Smooth muscle cell (in vitro differentiated cells): ENCODE data around the gene PKM. TPM values are rescaled to one million over a fixed set of nuclear protein-coding genes. Genes with fewer than 3 reads are reported as not detected.

Experiments
- DNase-seq: peaks from one replicate; lab custom pipeline; 2025; ENCODE audit not compliant: unreplicated experiment; lab: John Stamatoyannopoulos, UW
- H2AFZ ChIP-seq: fragments of 200-600 bp; sonication (generic); 2 replicates; pipeline ENCODE4 v1.6.0; 2016; ENCODE audit warnings: antibody characterized with exemption, low read depth, mild to moderate bottlenecking
- H3F3A ChIP-seq: fragments of 200-600 bp; sonication (generic); 2 replicates; pipeline ENCODE4 v1.6.0; 2017; ENCODE audit warnings: antibody characterized with exemption, low read depth
- H3K27ac ChIP-seq: fragments of 200-600 bp; sonication (generic); 2 replicates; pipeline ENCODE4 v1.5.1; 2016; ENCODE audit warnings: low read depth, mild to moderate bottlenecking
- H3K27me3 ChIP-seq: fragments of 200-600 bp; sonication (generic); 2 replicates; pipeline ENCODE4 v1.6.1; 2016; ENCODE audit warnings: low read depth, mild to moderate bottlenecking
- H3K36me3 ChIP-seq: fragments of 200-600 bp; sonication (generic); 2 replicates; pipeline ENCODE4 v1.5.1; 2016; ENCODE audit warnings: low read depth
- H3K4me1 ChIP-seq: fragments of 200-600 bp; sonication (generic); 2 replicates; pipeline ENCODE4 v1.5.1; 2016; ENCODE audit warnings: low read depth
- H3K4me2 ChIP-seq: fragments of 200-600 bp; sonication (generic); 2 replicates; pipeline ENCODE4 v1.6.0; 2016; ENCODE audit warnings: mild to moderate bottlenecking
- H3K4me3 ChIP-seq: fragments of 200-600 bp; sonication (generic); 2 replicates; pipeline ENCODE4 v1.5.1; 2016; ENCODE audit warnings: mild to moderate bottlenecking
- H3K79me2 ChIP-seq: fragments of 200-600 bp; sonication (generic); 2 replicates; pipeline ENCODE4 v1.6.0; 2016; ENCODE audit warnings: low read depth, mild to moderate bottlenecking
- H3K9ac ChIP-seq: fragments of 200-600 bp; sonication (generic); 2 replicates; pipeline ENCODE4 v1.6.0; 2016; ENCODE audit warnings: low read depth
- H3K9me3 ChIP-seq: fragments of 200-600 bp; sonication (generic); replicated peaks from 2 replicates; pipeline ENCODE4 v1.5.1; 2016; ENCODE audit warnings: low read depth
- H4K20me1 ChIP-seq: fragments of 200-600 bp; sonication (generic); 2 replicates; pipeline ENCODE4 v1.6.0; 2016; ENCODE audit warnings: low read depth
- CTCF ChIP-seq: fragments of 200-600 bp; sonication (generic); IDR thresholded peaks from 2 replicates; pipeline ENCODE4 v1.5.1; 2017; ENCODE audit warnings: borderline replicate concordance, mild to moderate bottlenecking, antibody characterized with exemption; ENCODE audit not compliant: insufficient read depth, poor library complexity, severe bottlenecking
- WGBS: methylation state at CpG from one replicate; pipeline ENCODE4 v1.1.7; 2016; ENCODE audit warnings: low lambda C conversion rate; 5-methylcytosine and 5-hydroxymethylcytosine counted together
- polyA plus RNA-seq: library from polyadenylated mRNA; unstranded; fragments of >200 nt; fragmentation: Nextera tagmentation; extraction: Ambion mirVana; gene quantifications from 2 replicates; pipeline ENCODE4 v1.2.1, GENCODE V29; 2016
- total RNA-seq: library from RNA; depleted of rRNA; stranded (reverse); fragments of >200 nt; gene quantifications from 2 replicates; pipeline ENCODE4 v1.2.3, GENCODE V29; 2014

The PKM gene
- total and polyA plus RNA-seq, 2 experiments from 2014 or later: 1,125 to 1,598 TPM

GRCh38 chr15:72175186-72176044, 55.6 kb downstream of the PKM start:
- Histone ChIP-seq H3K27ac (no peak overlapping the region), H3K9me3 (no peaks in the 10 kb centered on the region), H4K20me1 (no peaks in the 10 kb centered on the region), H3K27me3 (no peaks in the 10 kb centered on the region), H3K4me3 (no peak overlapping the region), H2AFZ (no peak overlapping the region), H3K4me2 (no peak overlapping the region), H3K4me1 (peaks cover 3% of the 10 kb centered on the region), H3K9ac (no peak overlapping the region), H3K79me2 (no peaks in the 10 kb centered on the region), H3K36me3 (no peaks in the 10 kb centered on the region), H3F3A (no peaks in the 10 kb centered on the region)
- no peak for TF ChIP-seq CTCF
- 91% methylated on average over 15 of the region's 15 CpGs for WGBS
- no peak for DNase-seq

DNA sequence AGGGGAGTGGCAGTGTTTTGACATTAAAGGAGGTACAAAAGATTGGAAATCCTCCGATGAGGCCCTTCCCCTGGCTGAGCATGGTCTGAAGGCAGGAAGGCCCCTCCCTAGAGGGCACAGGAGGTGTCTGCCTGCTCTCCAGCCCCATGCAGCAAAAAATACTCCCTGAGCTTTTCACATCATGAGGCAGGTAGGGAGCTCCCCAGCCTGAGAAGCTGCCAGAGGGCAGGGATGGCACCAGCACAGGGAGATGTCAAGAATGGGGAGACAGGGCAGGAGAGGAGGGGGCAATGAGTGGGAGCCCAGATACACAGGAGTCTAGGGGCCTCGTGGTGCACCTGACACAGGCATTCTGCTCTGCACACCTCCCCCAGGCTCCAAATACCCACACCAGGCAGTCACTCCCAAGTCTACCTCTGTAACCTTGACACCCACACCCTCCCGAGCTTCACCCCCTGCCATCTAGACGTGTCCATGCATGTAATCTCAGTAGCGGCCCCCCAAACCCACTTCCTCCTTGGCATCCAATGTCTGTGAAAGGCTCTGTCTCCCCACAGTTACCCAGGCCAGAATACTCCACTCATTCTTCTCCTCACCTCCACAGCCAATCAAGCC, 56.3 kb downstream of the PKM start:
- Histone ChIP-seq H2AFZ (no peak overlapping the region), H3K9me3 (no peaks in the 10 kb centered on the region), H3K79me2 (no peaks in the 10 kb centered on the region), H3K9ac (no peak overlapping the region), H3K4me2 (no peak overlapping the region), H3K36me3 (no peaks in the 10 kb centered on the region), H3K4me1 (no peaks in the 10 kb centered on the region), H3K27me3 (no peaks in the 10 kb centered on the region), H3F3A (no peaks in the 10 kb centered on the region), H3K4me3 (no peak overlapping the region), H3K27ac (no peak overlapping the region), H4K20me1 (no peaks in the 10 kb centered on the region)
- 82% methylated on average over 4 of the region's 5 CpGs for WGBS
- DNase-seq: no peak
- TF ChIP-seq CTCF: no peak

DNA sequence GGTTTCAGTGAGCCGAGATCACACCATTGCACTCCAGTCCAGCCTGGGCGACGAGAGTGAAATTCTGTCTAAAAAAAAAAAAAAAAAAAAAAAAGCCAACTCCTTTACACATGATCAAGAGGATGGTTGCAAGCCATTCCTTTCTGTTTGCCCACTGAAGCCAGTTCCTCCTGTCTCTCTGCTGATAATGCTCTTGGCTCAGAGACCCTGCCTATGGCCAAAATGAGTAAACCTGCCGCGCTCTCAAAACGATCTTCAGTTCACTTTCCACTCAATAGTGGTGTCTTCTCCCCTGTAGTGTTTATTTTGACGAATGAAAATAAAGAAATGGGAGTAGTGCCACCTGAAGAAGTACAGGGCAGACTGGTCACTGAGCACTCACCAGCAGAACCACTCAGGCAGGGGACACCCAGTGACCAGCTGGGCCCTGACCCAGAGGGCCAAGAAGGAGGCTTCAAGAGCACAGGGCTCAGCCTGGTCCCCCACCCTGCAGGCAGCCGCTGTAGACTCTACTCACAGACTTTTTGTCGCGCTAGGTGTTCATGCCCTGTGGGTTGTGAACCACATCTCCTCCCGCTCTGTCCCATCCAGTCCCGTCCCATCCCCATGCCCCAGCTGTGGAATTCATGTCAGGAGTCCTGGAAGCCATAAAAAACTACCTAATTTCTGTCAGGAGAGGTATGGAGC, 57.0 kb downstream of the PKM start:
- TF ChIP-seq CTCF: no peak
- no peak for DNase-seq
- no peak overlapping the region for H3K4me2 ChIP-seq
- H2AFZ ChIP-seq: no peak overlapping the region
- 97% methylated on average over 12 of the region's 12 CpGs for WGBS
- H3K36me3 ChIP-seq: no peaks in the 10 kb centered on the region
- H4K20me1 ChIP-seq: no peaks in the 10 kb centered on the region
- no peaks in the 10 kb centered on the region for H3K27me3 ChIP-seq
- H3K79me2 ChIP-seq: no peaks in the 10 kb centered on the region
- no peaks in the 10 kb centered on the region for H3K4me1 ChIP-seq
- H3K9me3 ChIP-seq: no peaks in the 10 kb centered on the region
- no peak overlapping the region for H3K27ac ChIP-seq
- H3K9ac ChIP-seq: no peak overlapping the region
- no peak overlapping the region for H3K4me3 ChIP-seq
- H3F3A ChIP-seq: no peaks in the 10 kb centered on the region
